ENCODE data around the gene MRPL48. TPM values are rescaled to one million over a fixed set of nuclear protein-coding genes. Genes with fewer than 3 reads are reported as not detected.

The MRPL48 gene
- 25.2 to 29.3 TPM (median 27.0 TPM) in 3 replicates for total RNA-seq

DNA sequence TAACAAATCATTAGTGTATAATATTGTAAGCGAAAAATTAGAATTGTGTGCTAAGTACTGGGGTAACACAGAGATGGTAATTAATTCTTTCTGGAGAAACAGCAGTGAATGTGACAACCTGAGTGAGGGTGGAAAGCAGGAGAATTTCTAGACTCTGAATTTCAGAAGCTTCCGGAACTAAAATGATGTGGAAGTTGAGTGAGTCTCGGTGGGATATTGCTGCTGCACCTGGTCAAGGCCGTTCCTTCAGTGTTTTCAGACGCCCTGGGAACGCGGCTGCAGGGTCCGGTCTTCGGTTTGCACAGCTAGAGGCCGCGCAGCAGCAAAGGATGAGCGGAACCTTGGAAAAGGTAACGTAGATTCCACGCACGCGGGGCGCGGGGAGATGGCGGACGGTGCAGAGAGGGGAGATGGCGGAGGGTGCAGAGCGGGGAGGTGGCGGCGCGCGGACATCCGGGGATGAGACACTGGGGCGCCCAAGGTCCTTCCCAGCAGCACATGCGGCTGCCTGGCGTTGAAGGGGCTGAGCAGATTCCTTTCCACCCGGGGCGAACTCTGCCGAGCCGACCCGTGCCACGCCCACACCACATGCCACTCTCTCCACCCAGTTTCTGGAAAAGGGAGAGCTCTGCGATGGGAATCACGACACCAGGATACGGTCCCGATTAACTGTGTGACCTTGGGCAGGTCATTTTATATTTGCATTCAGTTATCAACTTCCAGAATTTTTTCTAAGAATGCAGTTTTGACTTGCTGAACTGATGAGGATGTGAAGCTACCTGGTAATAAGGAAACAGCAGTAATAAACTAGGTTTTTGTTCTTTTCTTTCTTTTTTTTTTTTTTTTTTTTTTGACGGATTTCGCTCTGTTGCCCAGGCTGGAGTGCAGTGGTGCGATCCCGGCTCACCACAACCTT, at the start of gene MRPL48:
TSS of gene MRPL48 (plus strand) at position 232 of the 916 bp plus-strand sequence. CDS start at position 330, 98 bp downstream.
- Mint-ChIP-seq H3K4me1 (peaks cover 16% of the 10 kb centered on the region), H3K36me3 (peaks cover 1% of the 10 kb centered on the region), H3K9me3 (no peaks in the 10 kb centered on the region), H3K27me3 (ENCODE audit: low read depth) (no peaks in the 10 kb centered on the region), H3K27ac (peak within 1 kb of the TSS; percentile 99), H3K4me3 (peak within 1 kb of the TSS; percentile 99)
- TF ChIP-seq, protein P1, sequence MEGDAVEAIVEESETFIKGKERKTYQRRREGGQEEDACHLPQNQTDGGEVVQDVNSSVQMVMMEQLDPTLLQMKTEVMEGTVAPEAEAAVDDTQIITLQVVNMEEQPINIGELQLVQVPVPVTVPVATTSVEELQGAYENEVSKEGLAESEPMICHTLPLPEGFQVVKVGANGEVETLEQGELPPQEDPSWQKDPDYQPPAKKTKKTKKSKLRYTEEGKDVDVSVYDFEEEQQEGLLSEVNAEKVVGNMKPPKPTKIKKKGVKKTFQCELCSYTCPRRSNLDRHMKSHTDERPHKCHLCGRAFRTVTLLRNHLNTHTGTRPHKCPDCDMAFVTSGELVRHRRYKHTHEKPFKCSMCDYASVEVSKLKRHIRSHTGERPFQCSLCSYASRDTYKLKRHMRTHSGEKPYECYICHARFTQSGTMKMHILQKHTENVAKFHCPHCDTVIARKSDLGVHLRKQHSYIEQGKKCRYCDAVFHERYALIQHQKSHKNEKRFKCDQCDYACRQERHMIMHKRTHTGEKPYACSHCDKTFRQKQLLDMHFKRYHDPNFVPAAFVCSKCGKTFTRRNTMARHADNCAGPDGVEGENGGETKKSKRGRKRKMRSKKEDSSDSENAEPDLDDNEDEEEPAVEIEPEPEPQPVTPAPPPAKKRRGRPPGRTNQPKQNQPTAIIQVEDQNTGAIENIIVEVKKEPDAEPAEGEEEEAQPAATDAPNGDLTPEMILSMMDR (IDR thresholded peaks at IDR 0.05; ENCODE audit: unreplicated experiment): no peak
- peak; percentile 65 to 79 for DNase-seq (ENCODE audit: low spot score in 2 of 2, unreplicated experiment in 2 of 2)

DNA sequence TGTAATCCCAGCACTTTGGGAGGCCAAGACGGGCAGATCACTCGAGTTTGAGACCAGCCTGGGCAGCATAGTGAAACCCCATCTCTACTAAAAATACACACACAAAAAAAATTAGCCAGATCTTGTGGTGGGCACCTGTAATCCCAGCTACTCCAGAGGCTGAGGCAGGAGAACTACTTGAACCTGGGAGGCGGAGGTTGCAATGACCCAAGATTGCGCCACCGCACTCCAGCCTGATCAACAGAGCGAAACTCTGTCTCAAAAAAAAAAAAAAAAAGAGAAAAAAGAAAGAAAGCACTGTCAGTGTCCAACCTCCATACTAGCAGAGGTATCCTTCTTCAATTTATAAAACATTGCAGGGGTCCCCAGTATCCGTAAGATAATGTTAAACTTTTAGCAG, 44.6 kb upstream of the MRPL48 start:
- Mint-ChIP-seq H3K36me3 (peaks cover 13% of the 10 kb centered on the region), H3K27ac (no peak overlapping the region), H3K4me3 (no peak overlapping the region), H3K9me3 (no peaks in the 10 kb centered on the region), H3K4me1 (no peaks in the 10 kb centered on the region), H3K27me3 (ENCODE audit: low read depth) (no peaks in the 10 kb centered on the region)
- TF ChIP-seq, protein P1 (IDR thresholded peaks at IDR 0.05; ENCODE audit: unreplicated experiment): no peak
- no peak for DNase-seq (ENCODE audit: low spot score in 2 of 2, unreplicated experiment in 2 of 2)

DNA sequence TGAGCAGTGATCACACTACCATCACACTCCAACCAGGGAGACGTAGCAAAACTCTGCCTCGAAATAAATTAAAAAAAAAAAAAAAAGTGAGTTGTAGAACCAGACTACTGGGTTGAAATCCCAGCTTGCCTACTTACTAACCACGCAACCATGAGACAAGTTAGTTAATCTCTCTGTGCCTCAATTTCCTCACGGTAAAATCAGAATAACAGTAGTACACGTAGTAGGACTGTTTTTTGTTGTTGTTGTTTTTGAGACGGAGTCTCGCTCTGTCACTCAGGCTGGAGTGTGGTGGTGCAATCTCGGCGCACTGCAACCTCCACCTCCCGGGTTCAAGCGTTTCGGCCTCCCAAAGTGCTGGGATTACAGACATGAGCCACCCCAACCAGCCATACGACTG, 41.0 kb upstream of the MRPL48 start:
- TF ChIP-seq, protein P1 (IDR thresholded peaks at IDR 0.05; ENCODE audit: unreplicated experiment): no peak
- no peaks in the 10 kb centered on the region for H3K27me3 Mint-ChIP-seq (ENCODE audit: low read depth)
- peaks cover 10% of the 10 kb centered on the region for H3K36me3 Mint-ChIP-seq
- no peaks in the 10 kb centered on the region for H3K9me3 Mint-ChIP-seq
- H3K27ac Mint-ChIP-seq: no peak overlapping the region
- H3K4me3 Mint-ChIP-seq: no peak overlapping the region
- peaks cover 1% of the 10 kb centered on the region for H3K4me1 Mint-ChIP-seq
- no peak for DNase-seq (ENCODE audit: low spot score in 2 of 2, unreplicated experiment in 2 of 2)

DNA sequence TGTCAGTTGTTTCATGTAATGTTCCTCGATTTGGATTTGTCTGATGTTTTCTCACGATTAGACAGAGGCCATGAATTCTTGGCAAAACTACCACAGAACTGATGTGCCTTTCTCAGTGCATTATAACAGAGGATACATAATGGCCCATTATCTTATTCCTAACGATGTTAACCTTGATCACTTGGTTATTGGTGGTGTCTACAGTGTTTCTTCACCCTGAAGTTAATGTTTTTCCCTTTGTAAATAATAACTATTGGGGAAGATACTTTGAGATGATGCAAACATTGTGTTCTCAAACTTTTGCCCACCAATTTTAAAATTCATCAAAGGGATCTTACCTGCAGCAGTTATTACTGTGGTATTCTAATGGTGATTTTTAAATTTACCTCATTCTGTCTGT, 39.9 kb upstream of the MRPL48 start:
- H3K4me1 Mint-ChIP-seq: peaks cover 7% of the 10 kb centered on the region
- no peak for DNase-seq (ENCODE audit: low spot score in 2 of 2, unreplicated experiment in 2 of 2)
- H3K27ac Mint-ChIP-seq: peak overlapping the region; percentile 7
- H3K9me3 Mint-ChIP-seq: no peaks in the 10 kb centered on the region
- no peaks in the 10 kb centered on the region for H3K27me3 Mint-ChIP-seq (ENCODE audit: low read depth)
- no peak overlapping the region for H3K4me3 Mint-ChIP-seq
- peaks cover 7% of the 10 kb centered on the region for H3K36me3 Mint-ChIP-seq
- TF ChIP-seq, protein P1 (IDR thresholded peaks at IDR 0.05; ENCODE audit: unreplicated experiment): no peak

DNA sequence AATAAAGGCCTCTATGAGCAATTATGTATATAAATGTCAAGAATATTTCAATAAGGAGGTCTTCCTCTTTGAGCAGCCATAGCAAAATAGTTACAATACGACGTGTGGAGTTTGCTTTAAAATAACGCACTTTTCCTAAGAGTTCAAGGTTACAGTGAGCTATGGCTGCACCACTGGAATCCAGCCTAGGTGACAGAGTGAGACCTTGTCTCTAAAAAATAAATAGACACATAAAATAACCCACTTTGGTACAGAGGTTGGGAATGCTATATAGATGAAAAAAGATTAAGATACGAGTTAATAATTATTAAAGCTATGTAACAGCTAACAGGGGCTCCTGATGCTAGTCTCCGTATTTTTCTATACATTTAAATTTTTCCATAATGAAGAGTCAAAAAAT, 39.4 kb upstream of the MRPL48 start:
- no peak overlapping the region for H3K4me3 Mint-ChIP-seq
- DNase-seq (ENCODE audit: low spot score in 2 of 2, unreplicated experiment in 2 of 2): no peak
- no peaks in the 10 kb centered on the region for H3K9me3 Mint-ChIP-seq
- H3K27ac Mint-ChIP-seq: no peak overlapping the region
- H3K36me3 Mint-ChIP-seq: peaks cover 6% of the 10 kb centered on the region
- TF ChIP-seq, protein P1 (IDR thresholded peaks at IDR 0.05; ENCODE audit: unreplicated experiment): no peak
- H3K27me3 Mint-ChIP-seq (ENCODE audit: low read depth): no peaks in the 10 kb centered on the region
- peaks cover 7% of the 10 kb centered on the region for H3K4me1 Mint-ChIP-seq

All from mesothelial cell of epicardium (in vitro differentiated cells).